ENCODE measurements around the gene FAM9A.

FAM9A gene

GRCh38 chrX:8846266-8846665 is 45.1 kb upstream of the FAM9A start:
- no peak for TF ChIP-seq CTCF (IDR thresholded peaks at IDR 0.05; ENCODE audit: low read depth, low read length, missing control alignments)
- DNase-seq (ENCODE audit: low read depth) = no peak
- H3K4me3 ChIP-seq (ENCODE audit: low read depth, low read length) = no peak overlapping the region

GRCh38 chrX:8845469-8845868 is 44.3 kb upstream of the FAM9A start:
- no peak overlapping the region for H3K4me3 ChIP-seq (ENCODE audit: low read depth, low read length)
- TF ChIP-seq CTCF (IDR thresholded peaks at IDR 0.05; ENCODE audit: low read depth, low read length, missing control alignments) = no peak
- no peak for DNase-seq (ENCODE audit: low read depth)

GRCh38 chrX:8845060-8845459 is 43.9 kb upstream of the FAM9A start:
- no peak for TF ChIP-seq CTCF (IDR thresholded peaks at IDR 0.05; ENCODE audit: low read depth, low read length, missing control alignments)
- H3K4me3 ChIP-seq (ENCODE audit: low read depth, low read length) = no peak overlapping the region
- DNase-seq (ENCODE audit: low read depth) = no peak

GRCh38 chrX:8844157-8844556 is 43.0 kb upstream of the FAM9A start:
- no peak for DNase-seq (ENCODE audit: low read depth)
- TF ChIP-seq CTCF (IDR thresholded peaks at IDR 0.05; ENCODE audit: low read depth, low read length, missing control alignments) = no peak
- no peak overlapping the region for H3K4me3 ChIP-seq (ENCODE audit: low read depth, low read length)

GRCh38 chrX:8841911-8842310 is 40.7 kb upstream of the FAM9A start:
- DNase-seq (ENCODE audit: low read depth) = no peak
- no peak overlapping the region for H3K4me3 ChIP-seq (ENCODE audit: low read depth, low read length)
- no peak for TF ChIP-seq CTCF (IDR thresholded peaks at IDR 0.05; ENCODE audit: low read depth, low read length, missing control alignments)

- no peak for TF ChIP-seq CTCF (IDR thresholded peaks at IDR 0.05; ENCODE audit: low read depth, low read length, missing control alignments)
- no peak for DNase-seq (ENCODE audit: low read depth)
- H3K4me3 ChIP-seq (ENCODE audit: low read depth, low read length) = no peak overlapping the region
These were observed 33.2 kb upstream of the FAM9A start for GRCh38 chrX:8834392-8834791.

- no peak for DNase-seq (ENCODE audit: low read depth)
- H3K4me3 ChIP-seq (ENCODE audit: low read depth, low read length) = no peak overlapping the region
- TF ChIP-seq CTCF (IDR thresholded peaks at IDR 0.05; ENCODE audit: low read depth, low read length, missing control alignments) = no peak
These were observed 31.6 kb upstream of the FAM9A start for GRCh38 chrX:8832582-8833378.
